HepG2 (cell line): ENCODE results near the gene JAM2. TPM values are rescaled to one million over a fixed set of nuclear protein-coding genes. Genes with fewer than 3 reads are reported as not detected.

Experiments
- ATAC-seq: fragments of 200-7000 bp; cut with Tn5 transposase; 3 replicates; pipeline ENCODE4 v1.9.1; 2020; ENCODE audit warnings: mild to moderate bottlenecking, moderate library complexity
- BruUV-seq: library from RNA; stranded (reverse); fragments of 400-500 nt; replicated peaks from 2 replicates; lab custom pipeline; 2021; lab: Mats Ljungman, UMichigan
- CTCF ChIA-PET: fragments of 300-600 bp; formaldehyde crosslinking; extraction: SDS; loops from one replicate; lab custom pipeline; 2021; ENCODE audit warnings: low total read pairs, inconsistent platforms, low intra/inter-chr PET ratio; lab: Yijun Ruan, JAX
- POLR2A ChIA-PET: fragments of 350-600 bp; sonication (Branson Sonifier 250); formaldehyde crosslinking; loops from one replicate; lab custom pipeline; 2020; ENCODE audit warnings: antibody characterized with exemption, inconsistent platforms; lab: Yijun Ruan, JAX
- DNase-seq: peaks from one replicate; pipeline ENCODE4 v3.0.0-alpha.2; 2015; ENCODE audit warnings: low spot score
- FAIRE-seq: peaks from 3 replicates; lab custom pipeline; 2011; peaks lifted over from hg19 to GRCh38; lab: Jason Lieb, UNC
- H2AFZ ChIP-seq: one replicate; pipeline ENCODE4 v1.6.1; 2011; ENCODE audit warnings: low read length, inconsistent platforms
- H3K27ac ChIP-seq: fragments of 300-600 bp; 3 replicates; pipeline ENCODE4 v1.8.0; 2011; ENCODE audit warnings: mixed run types, mild to moderate bottlenecking, mixed read lengths, low read length, inconsistent platforms; ENCODE audit not compliant: insufficient read depth; ENCODE audit errors: extremely low read length
- H3K27me3 ChIP-seq, 2 experiments: fragments of 200-600 bp in 1 of 2; 2 replicates in 1 of 2; 3 replicates in 1 of 2; pipeline versions ENCODE4 v1.6.0 to v1.8.0; 2011; ENCODE audit warnings: low read length in 2 of 2, mild to moderate bottlenecking in 2 of 2, moderate library complexity in 2 of 2, inconsistent platforms in 1 of 2; ENCODE audit not compliant: insufficient read depth in 2 of 2, control insufficient read depth in 1 of 2
- H3K36me3 ChIP-seq, 2 experiments: fragments of 200-600 bp in 1 of 2; replicated peaks in 1 of 2; 2 replicates in 1 of 2; 3 replicates in 1 of 2; pipeline versions ENCODE4 v1.5.1 to v1.8.0; 2011; ENCODE audit warnings: low read length in 2 of 2, inconsistent platforms in 1 of 2; ENCODE audit not compliant: insufficient read depth in 2 of 2, control insufficient read depth in 1 of 2
- H3K4me1 ChIP-seq: 2 replicates; pipeline ENCODE4 v1.5.1; 2012; ENCODE audit warnings: low read length, inconsistent platforms; ENCODE audit not compliant: insufficient read depth
- H3K4me2 ChIP-seq: 2 replicates; pipeline ENCODE4 v1.6.0; 2011; ENCODE audit warnings: low read depth, low read length, inconsistent platforms
- H3K4me3 ChIP-seq, 3 experiments: fragments of 200-600 bp in 1 of 3; sonication (generic), shearing (Covaris generic) in 1 of 3; replicated peaks in 1 of 3; 2 replicates each; pipeline ENCODE4 v1.5.1; 2011 to 2016; ENCODE audit warnings: low read length in 3 of 3, inconsistent platforms in 2 of 3, low read depth in 2 of 3, mild to moderate bottlenecking in 2 of 3, control low read depth in 1 of 3, mixed read lengths in 1 of 3; ENCODE audit not compliant: insufficient read depth in 1 of 3
- H3K79me2 ChIP-seq: one replicate; pipeline ENCODE4 v1.6.1; 2011; ENCODE audit warnings: low read length, inconsistent platforms; ENCODE audit not compliant: insufficient read depth
- H3K9ac ChIP-seq: 2 replicates; pipeline ENCODE4 v1.6.0; 2011; ENCODE audit warnings: mild to moderate bottlenecking, low read depth, low read length, inconsistent platforms; ENCODE audit not compliant: insufficient read depth
- H3K9me3 ChIP-seq: 2 replicates; pipeline ENCODE4 v1.5.1; 2012; ENCODE audit warnings: mild to moderate bottlenecking, low read length
- H4K20me1 ChIP-seq: 2 replicates; pipeline ENCODE4 v1.6.0; 2011; ENCODE audit warnings: inconsistent platforms, mild to moderate bottlenecking, low read length, moderate library complexity; ENCODE audit not compliant: insufficient read depth
- BORCS8-MEF2B ChIP-seq: sonication (generic); formaldehyde crosslinking; IDR thresholded peaks from 2 replicates; pipeline ENCODE4 v1.8.0; 2022; ENCODE audit warnings: mild to moderate bottlenecking, missing genetic modification reagents
- DDIT3 ChIP-seq: sonication (generic); formaldehyde crosslinking; IDR thresholded peaks from 2 replicates; pipeline ENCODE4 v1.4.0; 2020; ENCODE audit warnings: mild to moderate bottlenecking, missing genetic modification reagents
- DMTF1 ChIP-seq: sonication (generic); formaldehyde crosslinking; IDR thresholded peaks from 2 replicates; pipeline ENCODE4 v1.4.0; 2020; ENCODE audit warnings: mild to moderate bottlenecking, missing genetic modification reagents
- FOXK2 ChIP-seq: fragments of 450-650 bp; IDR thresholded peaks from 2 replicates; pipeline ENCODE4 v1.6.1; 2016
- GMEB1 ChIP-seq: sonication (generic); formaldehyde crosslinking; IDR thresholded peaks from 2 replicates; pipeline ENCODE4 v1.5.1; 2020; ENCODE audit warnings: missing genetic modification reagents, mild to moderate bottlenecking, borderline replicate concordance
- HNF4G ChIP-seq, 2 experiments: sonication (generic) in 1 of 2; formaldehyde crosslinking in 1 of 2; IDR thresholded peaks; 2 replicates each; pipeline versions ENCODE4 v1.4.0 to v1.6.1; 2011 to 2020; ENCODE audit warnings: borderline replicate concordance in 2 of 2, low read depth in 2 of 2, mild to moderate bottlenecking in 2 of 2, low read length in 1 of 2, missing genetic modification reagents in 1 of 2, moderate library complexity in 1 of 2
- MTA1 ChIP-seq: sonication (generic); formaldehyde crosslinking; IDR thresholded peaks from 2 replicates; pipeline ENCODE4 v1.4.0; 2020; ENCODE audit warnings: missing genetic modification reagents, mild to moderate bottlenecking, borderline replicate concordance
- NFKBIZ ChIP-seq: IDR thresholded peaks from 2 replicates; pipeline ENCODE4 v1.6.1; 2018; ENCODE audit warnings: missing genetic modification reagents, missing compliant biosample characterization
- NONO ChIP-seq, 2 experiments: fragments of 450-650 bp in 1 of 2; sonication (generic) in 1 of 2; formaldehyde crosslinking in 1 of 2; IDR thresholded peaks in 1 of 2; conservative IDR thresholded peaks in 1 of 2; 2 replicates each; pipeline versions ENCODE4 v1.6.1 to v1.8.0; 2017 to 2022; ENCODE audit warnings: mild to moderate bottlenecking in 1 of 2, missing genetic modification reagents in 1 of 2, moderate library complexity in 1 of 2
- PHF21A ChIP-seq: sonication (generic); formaldehyde crosslinking; IDR thresholded peaks from 2 replicates; pipeline ENCODE4 v1.5.0; 2020; ENCODE audit warnings: mild to moderate bottlenecking, missing genetic modification reagents
- SKI ChIP-seq: fragments of 450-650 bp; IDR thresholded peaks from one replicate; pipeline ENCODE4 v1.6.1; 2018; ENCODE audit warnings: mild to moderate bottlenecking; ENCODE audit not compliant: partially characterized antibody
- SMC3 ChIP-seq: IDR thresholded peaks from 2 replicates; pipeline ENCODE4 v1.6.1; 2011; ENCODE audit warnings: low read length, improper control_type of control experiment
- ZBTB20 ChIP-seq: sonication (generic); formaldehyde crosslinking; IDR thresholded peaks from 2 replicates; pipeline ENCODE4 v1.8.1; 2023; ENCODE audit warnings: missing genetic modification reagents, low read depth, mild to moderate bottlenecking, borderline replicate concordance
- ZNF337 ChIP-seq: sonication (generic); formaldehyde crosslinking; IDR thresholded peaks from 2 replicates; pipeline ENCODE4 v1.5.1; 2020; ENCODE audit warnings: missing genetic modification reagents, low read depth, mild to moderate bottlenecking, borderline replicate concordance
- ZNF432 ChIP-seq: sonication (generic); formaldehyde crosslinking; IDR thresholded peaks from 2 replicates; pipeline ENCODE4 v1.5.0; 2020; ENCODE audit warnings: missing genetic modification reagents, mild to moderate bottlenecking, borderline replicate concordance
- ZNF577 ChIP-seq: sonication (generic); formaldehyde crosslinking; IDR thresholded peaks from 2 replicates; pipeline ENCODE4 v1.4.0; 2020; ENCODE audit warnings: mild to moderate bottlenecking, low read depth, missing genetic modification reagents, borderline replicate concordance
- ZNF691 ChIP-seq: sonication (generic); formaldehyde crosslinking; IDR thresholded peaks from 2 replicates; pipeline ENCODE4 v1.4.0; 2020; ENCODE audit warnings: missing genetic modification reagents, low read depth, mild to moderate bottlenecking, borderline replicate concordance
- WGBS: methylation state at CpG from one replicate; pipeline ENCODE4 v1.1.6; 2017; ENCODE audit warnings: low lambda C conversion rate; 5-methylcytosine and 5-hydroxymethylcytosine counted together
- in situ Hi-C: cut with HindIII; loops from 2 replicates; pipeline ENCODE4 v1.10.0; 2017; ENCODE audit warnings: low pct_unique_long_range_greater_than_20kb; ENCODE audit not compliant: extremely low pct_ligation_motif_present
- intact Hi-C: fragments of 100-400 bp; cut with micrococcal nuclease; formaldehyde crosslinking; loops from one replicate; pipeline ENCODE4 v1.10.0; 2022; ENCODE audit not compliant: unreplicated experiment
- polyA plus RNA-seq, 8 experiments: library from polyadenylated mRNA; depleted of rRNA in 3 of 8; stranded (reverse) in 7 of 8; unstranded in 1 of 8; fragments of >200 nt; fragmentation: Illumina TruSeq in 4 of 8; extraction: Trizol in 4 of 8; gene quantifications; 2 replicates each; pipeline versions ENCODE4 v1.2.1 to v1.2.3, GENCODE V29; 2011 to 2016; ENCODE audit warnings: low read depth in 4 of 8, missing spikeins in 1 of 8, mixed read lengths in 1 of 8; ENCODE audit not compliant: insufficient read depth in 1 of 8
- total RNA-seq, 5 experiments: library from RNA; depleted of rRNA; stranded (reverse); fragments of >200 nt; fragmentation: Illumina TruSeq; extraction: Trizol; gene quantifications; 2 replicates each; pipeline ENCODE4 v1.2.3, GENCODE V29; 2016; ENCODE audit warnings: low read depth in 1 of 5

Gene JAM2
- total and polyA plus RNA-seq, 2 of the 13 experiments (the other 11 are each of a cell fraction or from before 2014, with no cell fraction given), result 0.07 TPM; not detected in 1

GRCh38 chr21:25700741-25701140 lies 61.7 kb downstream of the JAM2 start (continued):
- no peak for TF ChIP-seq GMEB1 (CRISPR knock-in tag)
- no peak for TF ChIP-seq NONO (IDR thresholded peaks at IDR 0.05)
- no peak for TF ChIP-seq NONO (CRISPR knock-in tag; conservative IDR thresholded peaks at IDR 0.05)
- TF ChIP-seq ZNF577 (CRISPR knock-in tag), result no peak
- TF ChIP-seq SMC3, result no peak

GRCh38 chr21:25701529-25701928 lies 62.5 kb downstream of the JAM2 start:
- no peak overlapping the region for H3K9ac ChIP-seq
- H3K27ac ChIP-seq, result no peak overlapping the region
- FAIRE-seq (no peak), ATAC-seq (no peak), DNase-seq (no peak)
- in situ Hi-C loops, result no loop called here
- no peaks in the 10 kb centered on the region for H3K9me3 ChIP-seq
- no peaks in the 10 kb centered on the region for H3K4me1 ChIP-seq
- H3K4me2 ChIP-seq, result no peak overlapping the region
- no peaks in the 10 kb centered on the region for H3K36me3 ChIP-seq
- no peak for TF ChIP-seq BORCS8-MEF2B (CRISPR knock-in tag)
- TF ChIP-seq MTA1 (CRISPR knock-in tag), result no peak
- TF ChIP-seq ZNF337, result no peak
- TF ChIP-seq DMTF1 (CRISPR knock-in tag), result no peak
- TF ChIP-seq ZNF432 (CRISPR knock-in tag), result no peak
- TF ChIP-seq ZBTB20, result no peak
- no peak for TF ChIP-seq HNF4G (IDR thresholded peaks at IDR 0.05; ENCODE audit: borderline replicate concordance, low read depth, low read length)
- no peak for TF ChIP-seq HNF4G (CRISPR knock-in tag; IDR thresholded peaks at IDR 0.05; ENCODE audit: borderline replicate concordance, low read depth)
- no peak for TF ChIP-seq FOXK2
- TF ChIP-seq DDIT3 (CRISPR knock-in tag), result no peak
- no peak for TF ChIP-seq NFKBIZ
- no peak for TF ChIP-seq SKI
- TF ChIP-seq ZNF691 (CRISPR knock-in tag), result no peak
- no peak for TF ChIP-seq PHF21A
- ChIA-PET POLR2A (no interaction called here), CTCF (no interaction called here)
- no peak overlapping the region for H2AFZ ChIP-seq
- H3K4me3 ChIP-seq, result no peak overlapping the region
- BruUV-seq, result no TSS peak
- no peaks in the 10 kb centered on the region for H3K27me3 ChIP-seq
- intact Hi-C loops, result no loop called here
- WGBS, result 11% methylated on average over 4 of the region's 4 CpGs
- H4K20me1 ChIP-seq, result no peaks in the 10 kb centered on the region
- no peaks in the 10 kb centered on the region for H3K79me2 ChIP-seq
